Skeletal muscle satellite cell (primary cell): Measurements from ENCODE around the gene TMEM232.

Experiments
- H3K27me3 ChIP-seq: 2 replicates; pipeline ENCODE4 v1.7.0; 2013; ENCODE audit warnings: low read length; ENCODE audit not compliant: control insufficient read depth, insufficient read depth
- H3K36me3 ChIP-seq: 2 replicates; pipeline ENCODE4 v1.7.0; 2013; ENCODE audit warnings: mild to moderate bottlenecking, control low read depth, low read length; ENCODE audit not compliant: insufficient read depth
- H3K4me1 ChIP-seq: 2 replicates; pipeline ENCODE4 v1.7.0; 2013; ENCODE audit warnings: low read length; ENCODE audit not compliant: control insufficient read depth, insufficient read depth
- H3K4me2 ChIP-seq: 2 replicates; pipeline ENCODE4 v1.7.0; 2013; ENCODE audit warnings: mild to moderate bottlenecking, low read length
- H3K4me3 ChIP-seq: 2 replicates; pipeline ENCODE4 v1.7.0; 2013; ENCODE audit warnings: low read length
- H3K9ac ChIP-seq: 2 replicates; pipeline ENCODE4 v1.7.0; 2013; ENCODE audit warnings: mild to moderate bottlenecking, low read depth, low read length, moderate library complexity
- H3K9me3 ChIP-seq: replicated peaks from 2 replicates; pipeline ENCODE4 v1.7.0; 2013; ENCODE audit warnings: mild to moderate bottlenecking, control low read depth, low read length

The TMEM232 gene

DNA sequence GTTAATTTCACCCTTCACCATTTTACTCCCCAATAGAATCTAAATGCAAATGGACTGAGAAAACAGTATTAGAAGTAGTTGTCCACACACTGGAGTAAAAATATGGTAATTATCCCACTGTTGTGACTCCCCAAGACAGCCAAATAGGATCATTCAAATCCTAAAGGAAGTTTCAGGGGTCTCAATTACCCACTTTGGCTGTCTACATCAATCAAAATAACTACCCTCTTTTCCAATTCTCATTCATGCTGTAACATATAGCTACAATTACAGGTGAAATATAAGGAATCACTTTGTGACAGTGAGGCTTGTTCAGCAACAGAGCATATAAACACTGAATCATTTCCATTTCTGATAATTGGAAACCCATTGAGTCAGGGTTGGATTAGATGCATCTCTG is 220.1 kb downstream of the TMEM232 start:
- Histone ChIP-seq H3K4me2 (no peak overlapping the region), H3K27me3 (no peaks in the 10 kb centered on the region), H3K4me3 (no peak overlapping the region), H3K4me1 (peaks cover 3% of the 10 kb centered on the region), H3K9ac (no peak overlapping the region), H3K36me3 (no peaks in the 10 kb centered on the region), H3K9me3 (no peaks in the 10 kb centered on the region)

DNA sequence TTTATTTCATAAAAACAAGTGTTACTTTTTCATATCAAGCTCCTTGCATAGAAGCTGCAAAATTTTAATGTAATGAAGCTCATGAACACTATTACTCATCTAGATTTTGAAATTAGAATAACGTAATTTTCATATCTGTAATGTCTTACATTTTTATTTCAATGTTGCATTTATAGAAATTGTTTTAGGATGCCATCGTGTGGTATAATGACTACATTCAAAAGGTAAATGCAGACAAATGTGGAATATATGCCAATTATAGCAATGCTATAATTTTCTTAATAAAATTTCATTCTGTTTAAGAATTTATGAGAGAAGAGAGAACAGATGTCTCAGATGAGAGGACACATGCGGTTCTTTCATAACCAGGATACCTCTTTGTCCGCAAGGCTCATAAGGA is 230.2 kb downstream of the TMEM232 start:
- Histone ChIP-seq H3K4me3 (no peak overlapping the region), H3K9me3 (no peaks in the 10 kb centered on the region), H3K4me2 (no peak overlapping the region), H3K9ac (no peak overlapping the region), H3K27me3 (no peaks in the 10 kb centered on the region), H3K36me3 (no peaks in the 10 kb centered on the region), H3K4me1 (peaks cover 7% of the 10 kb centered on the region)

DNA sequence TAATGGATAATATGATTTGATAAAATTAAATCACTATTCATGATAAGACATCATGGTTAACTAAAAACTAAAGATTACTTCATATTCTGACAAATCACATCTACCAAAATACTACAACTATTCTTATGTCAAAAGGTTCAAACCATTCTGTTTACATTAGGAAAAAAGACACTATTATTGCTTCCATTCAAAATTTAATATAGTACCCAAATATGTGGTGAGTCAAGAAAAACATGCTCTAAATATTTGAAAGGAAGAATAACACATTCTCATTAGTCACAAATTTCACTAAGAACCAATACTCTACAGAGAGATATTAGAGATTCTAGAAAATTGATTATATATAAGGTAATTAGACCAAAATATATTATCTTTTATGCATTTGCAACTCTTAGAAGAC is 234.0 kb downstream of the TMEM232 start:
- no peak overlapping the region for H3K4me2 ChIP-seq

DNA sequence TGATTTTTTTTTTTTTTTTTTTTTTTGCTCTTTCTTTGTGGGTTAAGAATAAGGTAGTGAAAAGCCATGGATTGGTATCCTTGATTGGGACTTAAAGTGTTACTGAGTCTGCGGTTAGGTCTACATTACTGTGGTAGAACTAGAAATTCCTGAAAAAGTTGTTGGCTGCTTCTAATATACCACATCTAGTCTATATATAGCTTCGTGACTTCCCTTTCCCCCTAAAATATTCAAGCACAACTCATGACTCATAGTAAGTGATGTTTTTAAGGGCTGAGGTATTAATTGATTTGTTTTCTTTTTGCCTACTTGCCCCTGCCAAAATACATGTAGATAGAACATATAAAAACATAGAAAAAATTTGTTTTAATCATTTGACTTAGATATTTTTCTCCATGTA is 247.6 kb downstream of the TMEM232 start:
- peak overlapping the region; percentile 15 for H3K9ac ChIP-seq
- H3K4me1 ChIP-seq: peaks cover 22% of the 10 kb centered on the region

More for the DNA sequence above, 234.0 kb downstream of the TMEM232 start:
- Histone ChIP-seq H3K9me3 (no peaks in the 10 kb centered on the region), H3K9ac (no peak overlapping the region), H3K27me3 (no peaks in the 10 kb centered on the region), H3K36me3 (no peaks in the 10 kb centered on the region), H3K4me3 (no peak overlapping the region), H3K4me1 (peaks cover 7% of the 10 kb centered on the region)

DNA sequence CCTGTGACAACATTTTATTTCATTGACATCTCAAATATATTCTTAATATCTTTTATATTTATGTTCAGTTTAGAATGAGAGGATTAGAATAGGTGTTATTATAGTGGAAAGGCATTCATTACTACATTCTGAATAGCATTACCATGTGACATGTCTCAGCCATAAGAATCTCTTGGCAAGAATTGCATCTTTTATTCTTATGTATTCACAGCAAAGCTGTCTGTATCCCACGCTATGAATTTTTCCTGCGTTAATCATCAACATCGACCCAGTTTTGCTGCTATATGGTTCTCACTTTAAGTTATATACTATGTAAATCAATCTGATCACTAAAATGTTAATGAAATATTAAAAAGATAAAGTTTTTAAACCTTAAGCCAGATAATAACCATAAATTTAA is 248.6 kb downstream of the TMEM232 start:
- peak overlapping the region; percentile 15 for H3K9ac ChIP-seq
- no peaks in the 10 kb centered on the region for H3K9me3 ChIP-seq
- H3K36me3 ChIP-seq: no peaks in the 10 kb centered on the region
- peaks cover 3% of the 10 kb centered on the region for H3K27me3 ChIP-seq
- no peak overlapping the region for H3K4me3 ChIP-seq
- peaks cover 22% of the 10 kb centered on the region for H3K4me1 ChIP-seq
- peak overlapping the region; percentile 54 for H3K4me2 ChIP-seq

More for the DNA sequence above, 247.6 kb downstream of the TMEM232 start:
- Histone ChIP-seq H3K36me3 (no peaks in the 10 kb centered on the region), H3K4me2 (peak overlapping the region; percentile 54), H3K9me3 (no peaks in the 10 kb centered on the region), H3K27me3 (peaks cover 3% of the 10 kb centered on the region), H3K4me3 (peak overlapping the region; percentile 36)

DNA sequence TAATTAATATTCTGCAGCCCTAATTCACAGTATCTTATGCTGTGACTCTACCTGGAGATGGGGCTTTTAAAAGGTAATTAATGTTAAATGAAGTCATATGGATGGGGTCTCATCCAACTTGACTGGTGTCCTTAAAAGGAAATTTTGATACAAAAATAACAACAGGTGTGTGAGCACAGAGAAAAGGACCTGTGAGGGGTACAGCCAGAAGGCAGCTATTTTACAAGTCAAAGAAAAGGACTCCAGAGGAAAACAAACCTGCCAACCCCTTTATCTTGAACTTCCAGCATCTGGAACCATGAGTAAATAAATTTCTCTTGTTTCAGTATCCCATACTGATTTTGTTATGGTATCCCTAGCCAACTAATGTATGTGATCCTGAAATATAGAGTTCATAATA is 250.3 kb downstream of the TMEM232 start:
- no peaks in the 10 kb centered on the region for H3K9me3 ChIP-seq
- H3K4me2 ChIP-seq: no peak overlapping the region
- no peaks in the 10 kb centered on the region for H3K36me3 ChIP-seq
- H3K4me1 ChIP-seq: peaks cover 22% of the 10 kb centered on the region
- H3K9ac ChIP-seq: no peak overlapping the region
- H3K4me3 ChIP-seq: no peak overlapping the region
- peaks cover 3% of the 10 kb centered on the region for H3K27me3 ChIP-seq

DNA sequence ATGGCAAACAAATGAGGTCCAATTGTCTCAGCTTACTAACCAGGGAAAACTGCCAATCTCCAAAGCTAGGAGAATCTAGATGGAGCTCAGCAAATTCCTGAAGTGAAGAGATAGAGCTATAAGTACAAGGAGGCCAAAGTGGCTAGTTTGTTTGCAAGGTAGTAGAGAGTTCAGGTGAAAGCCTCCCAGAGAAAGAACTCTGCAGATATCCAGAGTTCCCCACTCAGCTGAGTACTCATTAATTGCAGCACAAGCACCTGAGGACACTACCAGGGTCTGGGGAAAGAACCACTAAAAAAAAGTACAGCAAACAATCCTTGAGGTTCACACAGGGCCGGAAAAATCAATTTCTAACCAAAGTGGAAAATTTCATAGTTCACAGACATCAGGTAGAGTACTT is 250.9 kb downstream of the TMEM232 start:
- Histone ChIP-seq H3K4me2 (no peak overlapping the region), H3K9me3 (no peaks in the 10 kb centered on the region), H3K27me3 (peaks cover 3% of the 10 kb centered on the region), H3K9ac (no peak overlapping the region), H3K36me3 (no peaks in the 10 kb centered on the region), H3K4me3 (no peak overlapping the region), H3K4me1 (peaks cover 22% of the 10 kb centered on the region)

DNA sequence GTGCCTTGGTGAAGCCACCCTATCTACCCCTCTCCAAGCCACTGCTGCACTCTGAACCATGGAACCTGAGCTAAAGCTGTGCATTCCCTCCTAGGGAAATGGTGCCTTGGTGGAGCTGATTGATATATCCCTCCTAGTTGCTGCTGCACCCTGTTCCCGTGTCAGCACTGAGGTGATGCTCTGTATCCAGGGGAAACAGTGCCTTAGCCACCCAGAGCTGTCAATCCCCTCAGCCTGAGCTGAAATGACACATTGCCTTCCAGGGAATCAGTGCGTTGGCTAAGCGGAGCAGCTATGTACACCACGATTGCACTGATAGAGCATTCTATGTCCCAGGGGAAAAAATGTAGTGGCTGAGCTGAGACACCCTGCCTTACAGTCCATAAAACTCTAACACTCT is 257.0 kb downstream of the TMEM232 start:
- Histone ChIP-seq H3K9ac (no peak overlapping the region), H3K36me3 (no peaks in the 10 kb centered on the region), H3K4me3 (no peak overlapping the region), H3K9me3 (no peaks in the 10 kb centered on the region), H3K4me2 (no peak overlapping the region), H3K4me1 (no peaks in the 10 kb centered on the region), H3K27me3 (no peaks in the 10 kb centered on the region)

DNA sequence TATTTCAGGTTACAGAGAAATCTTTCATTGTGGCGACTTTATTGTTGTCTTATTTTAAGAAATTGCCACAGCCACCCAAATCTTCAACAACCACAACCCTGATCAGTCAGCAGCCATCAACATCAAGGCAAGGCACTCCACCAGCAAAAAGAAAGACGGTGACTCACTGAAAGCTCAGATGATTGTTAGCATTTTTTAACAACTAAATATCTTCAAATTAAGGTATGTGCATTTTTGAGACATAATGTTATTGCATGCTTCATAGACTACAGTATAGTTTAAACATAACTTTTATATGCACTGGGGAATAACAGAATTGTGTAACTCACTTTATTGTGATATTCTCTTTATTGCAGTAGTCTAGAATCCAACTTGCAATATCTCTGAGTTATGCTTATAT is 263.4 kb downstream of the TMEM232 start:
- Histone ChIP-seq H3K9ac (no peak overlapping the region), H3K27me3 (no peaks in the 10 kb centered on the region), H3K36me3 (no peaks in the 10 kb centered on the region), H3K4me2 (no peak overlapping the region), H3K4me3 (no peak overlapping the region), H3K4me1 (peaks cover 10% of the 10 kb centered on the region), H3K9me3 (no peaks in the 10 kb centered on the region)

DNA sequence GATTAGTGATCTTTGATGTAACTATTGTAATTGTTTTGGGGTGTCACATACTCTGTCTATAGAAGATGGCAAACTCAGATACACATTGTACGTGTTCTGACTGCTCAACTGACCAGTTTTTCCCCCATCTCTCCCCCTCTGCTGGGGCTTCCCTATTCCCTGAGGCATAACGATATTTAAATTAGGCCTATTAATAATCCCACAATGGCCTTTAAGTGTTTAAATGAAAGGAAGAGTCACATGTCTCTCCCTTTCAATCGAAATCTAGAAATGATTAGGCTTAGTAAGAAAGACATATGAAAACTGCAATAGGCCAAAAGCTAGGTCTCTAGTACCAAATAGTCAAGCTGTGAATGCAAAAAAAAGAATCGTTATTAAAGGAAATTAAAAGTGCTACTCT is 265.6 kb downstream of the TMEM232 start:
- Histone ChIP-seq H3K27me3 (no peaks in the 10 kb centered on the region), H3K36me3 (no peaks in the 10 kb centered on the region), H3K4me3 (no peak overlapping the region), H3K9ac (no peak overlapping the region), H3K9me3 (no peaks in the 10 kb centered on the region), H3K4me1 (peaks cover 10% of the 10 kb centered on the region), H3K4me2 (no peak overlapping the region)

DNA sequence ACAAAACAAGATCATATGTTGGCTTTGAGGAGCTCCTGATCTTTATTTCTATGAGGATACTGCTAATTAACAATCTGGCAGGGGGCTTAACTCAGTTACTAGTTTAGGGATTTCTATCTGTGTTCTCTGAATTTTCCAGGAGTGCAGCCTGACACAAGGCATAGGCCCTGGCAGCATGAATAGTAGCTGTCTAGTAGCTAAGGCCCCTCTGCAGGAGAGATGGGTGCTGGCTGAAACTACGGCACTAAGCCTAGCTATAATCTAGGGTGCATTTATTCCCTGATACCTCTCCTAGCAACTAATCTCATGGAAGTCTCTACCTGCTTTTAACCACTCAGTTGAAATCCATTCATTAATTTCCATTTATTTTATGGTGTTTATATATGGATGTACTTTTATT is 268.2 kb downstream of the TMEM232 start:
- H3K4me3 ChIP-seq: no peak overlapping the region
- no peaks in the 10 kb centered on the region for H3K36me3 ChIP-seq
- no peaks in the 10 kb centered on the region for H3K9me3 ChIP-seq
- no peak overlapping the region for H3K9ac ChIP-seq
- peaks cover 6% of the 10 kb centered on the region for H3K4me1 ChIP-seq
- no peak overlapping the region for H3K4me2 ChIP-seq
- H3K27me3 ChIP-seq: no peaks in the 10 kb centered on the region

DNA sequence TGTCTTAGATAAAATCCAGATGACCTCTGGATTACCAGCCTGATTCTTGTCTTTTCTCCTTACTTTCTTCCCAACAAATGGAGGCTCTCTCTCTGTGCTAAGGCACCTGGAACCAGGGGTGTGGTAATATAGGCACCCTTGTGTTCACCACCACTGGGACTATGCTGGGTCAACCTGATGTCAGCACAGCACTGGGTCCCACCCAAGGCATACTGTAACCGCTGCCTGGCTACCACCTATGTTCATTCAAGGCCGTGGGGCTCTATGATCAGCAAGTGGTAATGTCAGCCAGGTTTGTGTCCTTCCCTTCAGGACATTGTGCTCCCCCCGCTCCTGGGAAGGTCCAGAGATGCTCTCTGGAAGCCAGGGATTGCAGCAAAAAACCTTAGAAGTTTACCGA is 283.6 kb downstream of the TMEM232 start:
- Histone ChIP-seq H3K9ac (no peak overlapping the region), H3K9me3 (no peaks in the 10 kb centered on the region), H3K4me1 (no peaks in the 10 kb centered on the region), H3K4me3 (no peak overlapping the region), H3K36me3 (no peaks in the 10 kb centered on the region), H3K4me2 (no peak overlapping the region), H3K27me3 (no peaks in the 10 kb centered on the region)
